ELF-1 (cell line): Measurements from ENCODE around the gene ITGA3.
A peak's percentile ranks its signal among the peaks of the same experiment; 100 is the strongest.

Experiments
- DNase-seq: peaks from one replicate; pipeline ENCODE4 v3.0.0-alpha.2; 2016; ENCODE audit warnings: low read depth, low spot score

Gene ITGA3

GRCh38 chr17:50128441-50129352 lies 72.8 kb downstream of the ITGA3 start:
- peak; percentile 90 for DNase-seq

- DNase-seq = no peak
These were observed 73.4 kb downstream of the ITGA3 start for GRCh38 chr17:50129353-50129727.

- peak; percentile 38 for DNase-seq
These were observed 74.0 kb downstream of the ITGA3 start, which contains the start of gene SAMD14 for GRCh38 chr17:50129728-50130558. SAMD14 (minus strand) TSS chr17:50130160; CDS start chr17:50124959, 5,201 bp downstream.

GRCh38 chr17:50130559-50131305 lies 74.8 kb downstream of the ITGA3 start:
- peak; percentile 58 for DNase-seq

GRCh38 chr17:50132104-50132794 lies 76.3 kb downstream of the ITGA3 start:
- DNase-seq = no peak

GRCh38 chr17:50133028-50133768 lies 77.3 kb downstream of the ITGA3 start:
- DNase-seq = peak; percentile 74

GRCh38 chr17:50133769-50134099 lies 77.8 kb downstream of the ITGA3 start:
- DNase-seq = no peak

GRCh38 chr17:50134206-50135110 lies 78.5 kb downstream of the ITGA3 start:
- DNase-seq = peak; percentile 51

- no peak for DNase-seq
These were observed 79.6 kb downstream of the ITGA3 start for GRCh38 chr17:50135316-50136095.

- DNase-seq = no peak
These were observed 80.3 kb downstream of the ITGA3 start for GRCh38 chr17:50136096-50136687.

GRCh38 chr17:50137042-50137441 lies 81.1 kb downstream of the ITGA3 start:
- no peak for DNase-seq

- DNase-seq = no peak
These were observed 83.4 kb downstream of the ITGA3 start for GRCh38 chr17:50139185-50139783.
